Esophagus squamous epithelium (tissue), 4 donors: Measurements from ENCODE around the gene ESR1.

ENCODE experiments used
- POLR2A ChIP-seq, 4 donors: fragments of 450-650 bp; IDR thresholded peaks; one replicate each; pipeline ENCODE4 v1.6.1; 2017; ENCODE audit warnings: antibody characterized with exemption in 4 of 4, mild to moderate bottlenecking in 4 of 4, moderate library complexity in 3 of 4
- TF ChIP-seq, protein P1 (sequence below), 6 experiments: fragments of 450-650 bp in 4 of 6; fragments of 200-600 bp in 2 of 6; sonication (generic) in 2 of 6; IDR thresholded peaks; one replicate each; pipeline ENCODE4 v1.5.1; 2016 to 2019; ENCODE audit warnings: antibody characterized with exemption in 6 of 6, mild to moderate bottlenecking in 4 of 6, moderate library complexity in 4 of 6

DNA sequence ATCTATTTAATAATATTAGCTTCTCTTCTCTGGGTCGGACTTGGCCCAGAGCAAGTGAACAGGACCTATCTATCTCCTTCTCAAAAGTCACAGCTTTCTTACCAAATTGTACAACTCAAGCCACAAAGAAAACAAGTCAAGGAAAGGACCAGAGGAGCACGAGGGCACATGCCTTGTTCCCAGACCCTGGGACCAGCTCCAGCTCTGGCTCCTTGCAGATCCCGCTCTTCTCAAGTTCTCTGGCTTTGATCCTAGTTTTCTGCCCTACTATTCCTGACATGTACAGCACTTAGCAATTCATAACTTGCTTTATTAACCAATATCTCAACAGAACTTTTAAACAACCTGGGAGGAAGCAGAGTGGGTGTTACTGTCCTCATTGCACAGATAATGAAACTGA is 185.9 kb downstream of the ESR1 start:
- TF ChIP-seq, protein P1, sequence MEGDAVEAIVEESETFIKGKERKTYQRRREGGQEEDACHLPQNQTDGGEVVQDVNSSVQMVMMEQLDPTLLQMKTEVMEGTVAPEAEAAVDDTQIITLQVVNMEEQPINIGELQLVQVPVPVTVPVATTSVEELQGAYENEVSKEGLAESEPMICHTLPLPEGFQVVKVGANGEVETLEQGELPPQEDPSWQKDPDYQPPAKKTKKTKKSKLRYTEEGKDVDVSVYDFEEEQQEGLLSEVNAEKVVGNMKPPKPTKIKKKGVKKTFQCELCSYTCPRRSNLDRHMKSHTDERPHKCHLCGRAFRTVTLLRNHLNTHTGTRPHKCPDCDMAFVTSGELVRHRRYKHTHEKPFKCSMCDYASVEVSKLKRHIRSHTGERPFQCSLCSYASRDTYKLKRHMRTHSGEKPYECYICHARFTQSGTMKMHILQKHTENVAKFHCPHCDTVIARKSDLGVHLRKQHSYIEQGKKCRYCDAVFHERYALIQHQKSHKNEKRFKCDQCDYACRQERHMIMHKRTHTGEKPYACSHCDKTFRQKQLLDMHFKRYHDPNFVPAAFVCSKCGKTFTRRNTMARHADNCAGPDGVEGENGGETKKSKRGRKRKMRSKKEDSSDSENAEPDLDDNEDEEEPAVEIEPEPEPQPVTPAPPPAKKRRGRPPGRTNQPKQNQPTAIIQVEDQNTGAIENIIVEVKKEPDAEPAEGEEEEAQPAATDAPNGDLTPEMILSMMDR (IDR thresholded peaks at IDR 0.05), result no peak
- no peak for TF ChIP-seq POLR2A (IDR thresholded peaks at IDR 0.05)
